H1 (cell line): Measurements from ENCODE around the gene HOXB3. TPM values are rescaled to one million over a fixed set of nuclear protein-coding genes. Genes with fewer than 3 reads are reported as not detected.

Experiments
- CTCF ChIA-PET: fragments of 300-600 bp; sonication (Branson Sonifier 250); formaldehyde crosslinking; loops from one replicate; lab custom pipeline; 2021; ENCODE audit not compliant: partially characterized antibody; lab: Charles Lee
- POLR2A ChIA-PET: fragments of 300-600 bp; sonication (Branson Sonifier 250); formaldehyde crosslinking; loops from one replicate; lab custom pipeline; 2021; ENCODE audit warnings: inconsistent platforms; ENCODE audit not compliant: partially characterized antibody; lab: Charles Lee
- DNase-seq, 2 experiments: peaks; one replicate each; pipeline versions ENCODE4 v3.0.0 to v3.0.0-alpha.2; 2010 to 2022; ENCODE audit warnings: low spot score in 2 of 2, low read depth in 1 of 2, mixed read lengths in 1 of 2
- FAIRE-seq: peaks from 2 replicates; lab custom pipeline; 2011; peaks lifted over from hg19 to GRCh38; lab: Jason Lieb, UNC
- H2AFZ ChIP-seq: 2 replicates; pipeline ENCODE4 v1.8.1; 2012; ENCODE audit warnings: low read length, inconsistent platforms
- H2AK5ac ChIP-seq: 2 replicates; pipeline ENCODE4 v1.6.1; 2013; ENCODE audit warnings: low read depth, low read length
- H2BK120ac ChIP-seq: replicated peaks from 2 replicates; pipeline ENCODE3; 2013; ENCODE audit warnings: low read depth, low read length, inconsistent platforms
- H2BK12ac ChIP-seq: 2 replicates; pipeline ENCODE4 v1.6.1; 2013; ENCODE audit warnings: low read depth, low read length
- H2BK15ac ChIP-seq: 2 replicates; pipeline ENCODE4 v1.6.1; 2013; ENCODE audit warnings: low read length
- H2BK20ac ChIP-seq: 2 replicates; pipeline ENCODE4 v1.6.1; 2013; ENCODE audit warnings: low read length
- H2BK5ac ChIP-seq: 2 replicates; pipeline ENCODE4 v1.6.1; 2013; ENCODE audit warnings: low read depth, low read length
- H3K14ac ChIP-seq: 2 replicates; pipeline ENCODE4 v1.6.1; 2013; ENCODE audit warnings: inconsistent platforms; ENCODE audit not compliant: insufficient read length
- H3K18ac ChIP-seq: 2 replicates; pipeline ENCODE4 v1.6.1; 2013; ENCODE audit warnings: low read length; ENCODE audit errors: extremely low read depth
- H3K23ac ChIP-seq: 2 replicates; pipeline ENCODE4 v1.6.1; 2013; ENCODE audit warnings: inconsistent platforms; ENCODE audit not compliant: insufficient read length
- H3K23me2 ChIP-seq: 2 replicates; pipeline ENCODE4 v1.6.1; 2013; ENCODE audit warnings: low read depth, low read length
- H3K27ac ChIP-seq: 2 replicates; pipeline ENCODE4 v1.6.1; 2011; ENCODE audit warnings: low read depth, low read length, inconsistent platforms
- H3K27me3 ChIP-seq, 4 experiments: replicated peaks in 1 of 4; 1 replicate in 1 of 4; 2 replicates in 3 of 4; pipeline versions ENCODE4 v1.6.1 to v1.8.1; 2011 to 2013; ENCODE audit warnings: low read length in 3 of 4, mild to moderate bottlenecking in 3 of 4, inconsistent platforms in 2 of 4, mixed read lengths in 2 of 4, moderate library complexity in 1 of 4; ENCODE audit not compliant: control insufficient read depth in 3 of 4, insufficient read depth in 3 of 4; ENCODE audit errors: extremely low read depth in 1 of 4
- H3K36me3 ChIP-seq, 4 experiments: 2 replicates each; pipeline versions ENCODE4 v1.6.1 to v1.8.1; 2011 to 2013; ENCODE audit warnings: mild to moderate bottlenecking in 4 of 4, low read length in 3 of 4, moderate library complexity in 2 of 4, control low read depth in 1 of 4, inconsistent platforms in 1 of 4; ENCODE audit not compliant: insufficient read depth in 4 of 4, control insufficient read depth in 2 of 4
- H3K4ac ChIP-seq: replicated peaks from 2 replicates; pipeline ENCODE3; 2013; ENCODE audit warnings: low read length, low read depth, mixed read lengths, inconsistent platforms; ENCODE audit not compliant: insufficient read length
- H3K4me1 ChIP-seq, 4 experiments: replicated peaks in 1 of 4; 1 replicate in 1 of 4; 2 replicates in 3 of 4; pipeline versions ENCODE4 v1.6.1 to v1.8.1; 2011 to 2013; ENCODE audit warnings: low read length in 3 of 4, inconsistent platforms in 2 of 4, mixed read lengths in 1 of 4; ENCODE audit not compliant: insufficient read depth in 4 of 4, control insufficient read depth in 3 of 4
- H3K4me2 ChIP-seq, 2 experiments: 2 replicates each; pipeline versions ENCODE4 v1.6.1 to v1.8.1; 2011 to 2013; ENCODE audit warnings: low read depth in 2 of 2, low read length in 2 of 2, control low read depth in 1 of 2, inconsistent platforms in 1 of 2, mild to moderate bottlenecking in 1 of 2; ENCODE audit not compliant: insufficient read depth in 1 of 2
- H3K4me3 ChIP-seq, 4 experiments: fragments of 200-600, 300-600 bp in 1 of 4; sonication (generic), shearing (Covaris generic), sonication (Bioruptor Twin) in 1 of 4; 2 replicates each; pipeline versions ENCODE4 v1.5.1 to v1.8.1; 2011 to 2016; ENCODE audit warnings: low read length in 4 of 4, low read depth in 3 of 4, control low read depth in 2 of 4, inconsistent platforms in 2 of 4, mild to moderate bottlenecking in 2 of 4, mixed read lengths in 1 of 4, moderate library complexity in 1 of 4; ENCODE audit not compliant: insufficient read depth in 2 of 4; ENCODE audit errors: extremely low read depth in 1 of 4
- H3K56ac ChIP-seq: replicated peaks from 2 replicates; pipeline ENCODE3; 2013; ENCODE audit warnings: low read depth, mild to moderate bottlenecking, mixed read lengths, low read length, inconsistent platforms; ENCODE audit not compliant: insufficient read length
- H3K79me1 ChIP-seq: 2 replicates; pipeline ENCODE4 v1.6.1; 2013; ENCODE audit warnings: low read depth, low read length, control low read depth
- H3K79me2 ChIP-seq, 2 experiments: 2 replicates each; pipeline versions ENCODE4 v1.6.1 to v1.8.1; 2012 to 2013; ENCODE audit warnings: low read length in 2 of 2, mild to moderate bottlenecking in 2 of 2, inconsistent platforms in 1 of 2; ENCODE audit not compliant: insufficient read depth in 2 of 2, control insufficient read depth in 1 of 2
- H3K9ac ChIP-seq, 4 experiments: replicated peaks in 1 of 4; 1 replicate in 1 of 4; 2 replicates in 3 of 4; pipeline versions ENCODE4 v1.6.1 to v1.8.1; 2011 to 2013; ENCODE audit warnings: low read depth in 3 of 4, low read length in 3 of 4, control low read depth in 2 of 4, mild to moderate bottlenecking in 2 of 4, moderate library complexity in 2 of 4, inconsistent platforms in 1 of 4; ENCODE audit errors: extremely low read depth in 1 of 4
- H3K9me3 ChIP-seq, 2 experiments: 2 replicates each; pipeline versions ENCODE4 v1.6.1 to v1.8.1; 2012 to 2013; ENCODE audit warnings: mild to moderate bottlenecking in 2 of 2, moderate library complexity in 2 of 2, control low read depth in 1 of 2, inconsistent platforms in 1 of 2, low read depth in 1 of 2, low read length in 1 of 2, mixed read lengths in 1 of 2; ENCODE audit not compliant: insufficient read depth in 2 of 2
- H4K20me1 ChIP-seq, 2 experiments: replicated peaks in 1 of 2; 2 replicates each; pipeline versions ENCODE3 to v1.8.1; 2011 to 2013; ENCODE audit warnings: inconsistent platforms in 2 of 2, low read length in 2 of 2, mild to moderate bottlenecking in 1 of 2; ENCODE audit not compliant: insufficient read depth in 2 of 2, control insufficient read depth in 1 of 2
- H4K5ac ChIP-seq: 2 replicates; pipeline ENCODE4 v1.6.1; 2013; ENCODE audit warnings: low read length, low read depth, mixed read lengths, inconsistent platforms; ENCODE audit not compliant: insufficient read length
- H4K8ac ChIP-seq: 2 replicates; pipeline ENCODE4 v1.8.0; 2013; ENCODE audit warnings: mild to moderate bottlenecking, moderate library complexity, low read length, inconsistent platforms; ENCODE audit not compliant: insufficient read depth; ENCODE audit errors: extremely low read depth
- H4K91ac ChIP-seq: replicated peaks from 2 replicates; pipeline ENCODE3; 2013; ENCODE audit warnings: low read length, mixed read lengths, inconsistent platforms; ENCODE audit not compliant: insufficient read length
- EGR1 ChIP-seq: IDR thresholded peaks from 2 replicates; pipeline ENCODE4 v1.6.1; 2011; ENCODE audit warnings: low read depth, low read length, borderline replicate concordance
- RNF2 ChIP-seq: fragments of 200-900, 300-1000 bp; sonication (generic); IDR thresholded peaks from 2 replicates; pipeline ENCODE4 v1.7.1; 2016; ENCODE audit warnings: borderline replicate concordance, low read depth, mild to moderate bottlenecking, antibody characterized with exemption, low read length; ENCODE audit not compliant: poor library complexity, severe bottlenecking; ENCODE audit errors: missing control alignments
- SP2 ChIP-seq: IDR thresholded peaks from 2 replicates; pipeline ENCODE4 v1.6.1; 2012; ENCODE audit warnings: mild to moderate bottlenecking, low read length, inconsistent platforms
- WGBS, 2 experiments: shearing (Covaris generic) in 1 of 2; methylation state at CpG; one replicate each; pipeline versions ENCODE4 v1.1.6 to v1.1.7; 2013 to 2015; ENCODE audit warnings: low lambda C conversion rate in 2 of 2, mixed read lengths in 2 of 2, inconsistent platforms in 1 of 2, low coverage in 1 of 2, missing lambda C conversion rate in 1 of 2; ENCODE audit not compliant: insufficient replicate concordance in 2 of 2, insufficient coverage in 1 of 2, insufficient read length in 1 of 2; ENCODE audit errors: extremely low coverage in 1 of 2, missing lambda C conversion rate in 1 of 2; 5-methylcytosine and 5-hydroxymethylcytosine counted together
- polyA plus RNA-seq, 7 experiments: library from polyadenylated mRNA; depleted of rRNA in 3 of 7; stranded (reverse) in 5 of 7; unstranded in 2 of 7; fragments of >200 nt in 5 of 7; fragments of 200-250 nt in 2 of 7; gene quantifications; 1 replicate in 5 of 7; 2 replicates in 1 of 7; 4 replicates in 1 of 7; pipeline versions ENCODE4 v1.2.1 to v1.2.3, GENCODE V29; 2011 to 2013; ENCODE audit warnings: missing spikeins in 2 of 7, mixed read lengths in 2 of 7
- total RNA-seq: library from RNA; stranded (reverse); fragmentation: NEBNext Ultra II Directional; extraction: Animal tissue kit (Norgen Biotek cat#: 25700); gene quantifications from 2 replicates; pipeline ENCODE4 v1.2.1, GENCODE V29; 2021

The HOXB3 gene
- total and polyA plus RNA-seq, 2 of the 8 experiments (the other 6 are each of a cell fraction or from before 2014, with no cell fraction given) = not detected

DNA sequence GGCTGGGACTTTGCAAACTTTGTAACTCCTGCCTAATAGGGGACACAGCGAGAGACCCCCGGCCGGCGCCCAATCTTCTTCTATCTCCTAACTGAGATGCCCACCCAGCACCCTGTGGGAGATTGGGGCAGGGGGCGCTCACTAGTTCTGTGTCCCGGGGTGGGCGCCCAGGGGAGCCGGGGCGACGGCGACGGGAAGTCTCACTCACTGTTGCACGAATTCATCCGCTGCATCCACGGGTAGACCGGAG is 7.4 kb upstream of the HOXB3 start:
- no peaks in the 10 kb centered on the region for H3K79me2 ChIP-seq
- no peak overlapping the region for H4K5ac ChIP-seq
- TF ChIP-seq EGR1 (no peak), SP2 (no peak), RNF2 (peak; percentile 89)
- no peak overlapping the region for H3K9ac ChIP-seq
- H4K8ac ChIP-seq = no peak overlapping the region; the same call in 1 of the 2 replicates
- CTCF ChIA-PET = interaction anchor here (0.6 to 2.1 kb wide), 4 partner anchors 21 to 299 kb away, joined by 3 to 8 read pairs (median 4); no protein-coding TSS in a partner anchor
- no peak overlapping the region for H3K27ac ChIP-seq
- H3K14ac ChIP-seq = no peak overlapping the region
- POLR2A ChIA-PET = interaction anchor here (1.0 kb wide), 1 partner anchor 18 kb away, joined by 3 read pairs; no protein-coding TSS in a partner anchor
- no peaks in the 10 kb centered on the region; the same call in 1 of the 2 replicates for H3K23me2 ChIP-seq
- H3K27me3 ChIP-seq = peaks cover 96 to 100% (median 99%) of the 10 kb centered on the region in 4 experiments
- H4K91ac ChIP-seq = no peak overlapping the region
- H3K56ac ChIP-seq = no peak overlapping the region
- no peak overlapping the region for H2AFZ ChIP-seq
- 8% methylated on average over 5 of the region's 16 CpGs; no CpG with 5 or more reads in 1 of the 2 experiments for WGBS, 2 experiments
- H3K4me1 ChIP-seq = peaks cover 0 to 12% (median 6%) of the 10 kb centered on the region in 4 experiments; a peak in 5 of 7 replicates
- H3K79me1 ChIP-seq = no peaks in the 10 kb centered on the region
- peak overlapping the region; percentile 39; the same call in 1 of the 2 replicates for H2BK12ac ChIP-seq
- peak overlapping the region; percentile 21 to 56; a peak in 3 of 4 replicates for H3K4me2 ChIP-seq
- H2BK15ac ChIP-seq = 0 out of 2 replicates have a peak overlapping the region, but pooled peaks have one; percentile 81
- H3K4ac ChIP-seq = no peak overlapping the region
- H4K20me1 ChIP-seq = peaks cover 40 to 57% of the 10 kb centered on the region in 2 experiments
- H2AK5ac ChIP-seq = no peak overlapping the region
- no peak overlapping the region for H3K23ac ChIP-seq
- H3K9me3 ChIP-seq = no peaks in the 10 kb centered on the region
- no peak for DNase-seq
- no peaks in the 10 kb centered on the region; a peak in 1 of 8 replicates for H3K36me3 ChIP-seq
- FAIRE-seq = no peak
- no peak overlapping the region; the same call in none of the 2 replicates for H3K18ac ChIP-seq
- no peak overlapping the region for H2BK20ac ChIP-seq
- H3K4me3 ChIP-seq = peak overlapping the region in 1 of 4 experiments; percentile 29; a peak in 1 of 8 replicates
- H2BK5ac ChIP-seq = no peak overlapping the region
- no peak overlapping the region for H2BK120ac ChIP-seq
